ENCODE measurements around the gene LGALS1.

The LGALS1 gene

GRCh38 chr22:37674951-37675929 lies at the start of gene LGALS1:
LGALS1 (plus strand) TSS chr22:37675636; CDS start chr22:37675703, 67 bp downstream.
- DNase-seq: no peak

GRCh38 chr22:37625737-37626136 lies 49.7 kb upstream of the LGALS1 start:
- DNase-seq: no peak

GRCh38 chr22:37626144-37626543 lies 49.3 kb upstream of the LGALS1 start:
- no peak for DNase-seq

GRCh38 chr22:37626556-37627075 lies 48.8 kb upstream of the LGALS1 start:
- no peak for DNase-seq

GRCh38 chr22:37627121-37627520 lies 48.3 kb upstream of the LGALS1 start:
- DNase-seq: no peak

- no peak for DNase-seq
These were observed 47.9 kb upstream of the LGALS1 start for GRCh38 chr22:37627545-37627944.

- no peak for DNase-seq
These were observed 46.6 kb upstream of the LGALS1 start for GRCh38 chr22:37628830-37629229.

GRCh38 chr22:37629928-37630327 lies 45.5 kb upstream of the LGALS1 start:
- DNase-seq: no peak

GRCh38 chr22:37630839-37631435 lies 44.5 kb upstream of the LGALS1 start:
- DNase-seq: no peak

GRCh38 chr22:37631448-37632173 lies 43.8 kb upstream of the LGALS1 start:
- no peak for DNase-seq

- DNase-seq: no peak
These were observed 43.0 kb upstream of the LGALS1 start for GRCh38 chr22:37632174-37633088.

- DNase-seq: no peak
These were observed 42.3 kb upstream of the LGALS1 start for GRCh38 chr22:37633089-37633624.

- DNase-seq: no peak
These were observed 41.6 kb upstream of the LGALS1 start for GRCh38 chr22:37633625-37634416.

- no peak for DNase-seq
These were observed 41.0 kb upstream of the LGALS1 start for GRCh38 chr22:37634417-37634924.

- DNase-seq: no peak
These were observed 40.3 kb upstream of the LGALS1 start for GRCh38 chr22:37635157-37635556.

- DNase-seq: no peak
These were observed 39.1 kb upstream of the LGALS1 start for GRCh38 chr22:37636186-37636948.

GRCh38 chr22:37636949-37637273 lies 38.5 kb upstream of the LGALS1 start:
- DNase-seq: no peak

- DNase-seq: no peak
These were observed 36.9 kb upstream of the LGALS1 start for GRCh38 chr22:37638391-37639069.

- no peak for DNase-seq
These were observed 36.2 kb upstream of the LGALS1 start, which contains the start of gene SH3BP1 for GRCh38 chr22:37639070-37639760. SH3BP1 (plus strand) TSS chr22:37639669; CDS start chr22:37639788, 119 bp downstream.
